T-helper 2 cell treated with Interferon-gamma antibody and Interleukin-4, amounts not matched to agents 100 ng/mL and 5 ng/mL, for 36 hours (primary cell): ENCODE data around the gene VPS25. TPM values are rescaled to one million over a fixed set of nuclear protein-coding genes. Genes with fewer than 3 reads are reported as not detected.
"Not testable (repeated sequence)": the region's sequence is repeated elsewhere in the genome, so short reads cannot be mapped to it uniquely, and the experiment has no call there.

ENCODE experiments used
- intact Hi-C: fragments of 100-400 bp; cut with micrococcal nuclease; formaldehyde crosslinking; loops from one replicate; pipeline ENCODE4 v1.15.1; 2023
- total RNA-seq: library from RNA; stranded (reverse); gene quantifications from 2 replicates; pipeline ENCODE4 v1.2.3, GENCODE V29; 2022

VPS25 gene
- 68.9 and 69.5 TPM in 2 replicates for total RNA-seq

- intact Hi-C loops, result loop anchor here (1.0 kb wide), 1 partner anchor 25 kb away; the partner anchor contains the start of genes CNTD1 and COA3
These were observed at the start of gene VPS25 for GRCh38 chr17:42773290-42774035. Gene VPS25 (plus strand): TSS chr17:42773449. CDS start chr17:42773476, 27 bp downstream.

DNA sequence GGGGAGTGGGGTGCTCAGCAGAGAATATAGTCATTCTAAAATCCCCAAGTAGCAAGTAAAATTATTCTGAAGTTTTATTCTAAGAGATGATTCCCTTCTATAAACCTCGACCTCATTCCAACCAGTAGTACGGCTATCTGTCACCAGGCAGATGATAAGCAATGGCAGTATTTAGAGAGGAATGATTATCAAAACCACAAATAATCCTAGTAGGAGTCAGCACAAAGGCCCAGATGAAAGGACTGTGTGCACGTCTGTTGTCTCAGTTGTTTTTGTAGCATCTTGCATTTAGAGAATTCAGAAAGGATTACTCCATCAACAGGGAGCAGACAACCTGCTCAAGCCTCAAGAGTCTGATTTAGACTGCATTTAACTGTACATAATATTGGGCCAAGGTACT is 49.6 kb upstream of the VPS25 start:
- intact Hi-C loops, result loop anchor here (5.0 kb wide), 1 partner anchor 99 kb away; the partner anchor contains the start of gene BECN1

DNA sequence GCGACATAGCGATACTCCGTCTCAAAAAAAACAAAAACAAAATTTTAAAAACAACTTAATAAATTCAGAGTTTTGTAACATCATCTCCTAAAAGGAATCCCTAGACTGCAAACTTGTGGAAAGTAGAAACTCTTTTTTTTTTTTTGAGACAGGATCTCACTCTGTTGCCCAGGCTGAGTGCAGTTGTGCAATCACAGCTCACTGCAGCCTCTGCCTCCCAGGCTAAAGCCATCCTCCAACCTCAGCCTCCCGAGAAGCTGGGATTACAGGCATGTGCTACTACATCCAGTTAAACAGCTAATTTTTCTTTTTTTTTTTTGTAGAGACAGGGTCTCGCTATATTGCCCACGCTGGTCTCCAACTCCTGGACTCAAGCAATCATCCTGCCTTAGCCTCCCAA is 48.1 kb upstream of the VPS25 start:
- intact Hi-C loops, result no loop called here

DNA sequence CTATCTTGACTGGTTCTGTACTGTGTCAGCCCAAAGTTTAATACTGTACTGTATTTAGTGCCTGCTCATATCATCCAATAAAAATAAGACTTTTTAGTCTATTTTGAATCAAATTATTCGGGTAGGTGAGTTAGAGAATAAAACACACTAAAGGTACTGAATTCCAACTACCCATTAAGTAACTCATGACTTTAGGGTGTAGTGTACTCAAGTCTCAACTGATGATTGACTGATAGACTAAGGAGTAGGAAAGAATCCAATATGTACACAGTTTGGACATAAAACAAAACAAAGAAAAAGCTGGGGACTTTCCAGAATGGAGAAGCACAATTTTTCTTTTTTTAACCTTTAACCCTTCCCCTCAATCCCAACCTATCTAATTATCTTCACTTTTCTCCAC is 32.5 kb upstream of the VPS25 start:
- intact Hi-C loops, result no loop called here

GRCh38 chr17:42742916-42743315 is 30.3 kb upstream of the VPS25 start:
- intact Hi-C loops, result not testable (repeated sequence)

GRCh38 chr17:42743595-42744282 is 29.5 kb upstream of the VPS25 start:
- intact Hi-C loops, result loop anchor here (1.0 to 2.0 kb wide), 3 partner anchors 20 to 135 kb away; partner anchors contain the start of genes PLEKHH3, RETREG3 and TUBG1

DNA sequence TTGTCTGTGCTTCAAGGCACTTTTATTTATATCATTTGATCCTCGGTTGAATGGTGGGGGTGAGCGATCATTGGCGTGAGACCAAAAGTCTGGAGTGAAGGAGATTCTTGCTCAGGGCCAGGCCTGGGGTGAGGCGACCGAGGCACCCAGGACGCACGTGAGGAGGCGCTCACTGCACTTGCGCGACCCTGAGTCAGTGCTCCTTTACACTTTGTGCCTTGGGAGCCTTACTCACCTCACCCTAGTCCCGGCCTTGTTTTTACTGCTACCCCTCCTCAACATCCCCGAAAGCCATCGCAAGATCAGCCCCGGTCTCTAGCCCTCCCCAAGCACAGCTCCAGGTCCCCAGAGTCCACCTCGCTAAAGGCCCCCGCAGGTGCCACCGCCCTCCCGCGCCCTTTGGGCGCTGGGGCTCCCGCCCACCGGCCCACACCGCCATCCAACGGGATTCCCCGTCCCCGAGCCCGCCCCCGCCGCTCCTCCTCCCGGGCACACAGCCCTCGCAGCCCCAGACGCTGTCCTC is 28.9 kb upstream of the VPS25 start:
- intact Hi-C loops, result loop anchor here (1.0 to 2.0 kb wide), 3 partner anchors 19 to 136 kb away; partner anchors contain the start of genes PLEKHH3, RETREG3 and TUBG1

- intact Hi-C loops, result loop anchor here (1.0 to 2.0 kb wide), 3 partner anchors 18 to 136 kb away; partner anchors contain the start of genes PLEKHH3, RETREG3 and TUBG1
These were observed 28.2 kb upstream of the VPS25 start, which contains the start of gene EZH1 for GRCh38 chr17:42744806-42745617. Gene EZH1 (minus strand): TSS chr17:42745040. CDS start chr17:42728941, 16,099 bp downstream.

GRCh38 chr17:42748202-42748907 is 24.9 kb upstream of the VPS25 start:
- intact Hi-C loops, result no loop called here

- intact Hi-C loops, result no loop called here
These were observed 24.1 kb upstream of the VPS25 start for GRCh38 chr17:42748908-42749798.

- intact Hi-C loops, result no loop called here
These were observed 22.4 kb upstream of the VPS25 start for GRCh38 chr17:42750739-42751344.

DNA sequence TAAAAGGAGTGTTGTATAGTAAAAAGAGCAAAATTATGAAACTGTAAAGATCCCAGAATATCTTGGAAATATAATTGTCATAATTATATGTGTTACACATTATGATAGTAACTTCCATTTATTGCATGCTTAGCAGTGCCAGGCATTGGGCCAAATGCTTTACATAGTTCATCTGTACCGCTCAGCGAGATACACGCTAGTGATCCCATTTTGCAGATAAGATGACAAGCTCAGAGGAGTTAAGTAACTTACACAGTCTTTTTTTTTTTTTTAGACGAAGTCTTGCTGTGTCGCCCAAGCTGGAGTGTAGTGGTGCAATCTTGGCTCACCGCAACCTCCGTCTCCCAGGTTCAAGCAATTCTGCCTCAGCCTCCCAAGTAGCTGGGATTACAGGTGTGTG is 21.6 kb upstream of the VPS25 start:
- intact Hi-C loops, result no loop called here

- intact Hi-C loops, result no loop called here
These were observed 18.5 kb upstream of the VPS25 start for GRCh38 chr17:42754782-42755181.

DNA sequence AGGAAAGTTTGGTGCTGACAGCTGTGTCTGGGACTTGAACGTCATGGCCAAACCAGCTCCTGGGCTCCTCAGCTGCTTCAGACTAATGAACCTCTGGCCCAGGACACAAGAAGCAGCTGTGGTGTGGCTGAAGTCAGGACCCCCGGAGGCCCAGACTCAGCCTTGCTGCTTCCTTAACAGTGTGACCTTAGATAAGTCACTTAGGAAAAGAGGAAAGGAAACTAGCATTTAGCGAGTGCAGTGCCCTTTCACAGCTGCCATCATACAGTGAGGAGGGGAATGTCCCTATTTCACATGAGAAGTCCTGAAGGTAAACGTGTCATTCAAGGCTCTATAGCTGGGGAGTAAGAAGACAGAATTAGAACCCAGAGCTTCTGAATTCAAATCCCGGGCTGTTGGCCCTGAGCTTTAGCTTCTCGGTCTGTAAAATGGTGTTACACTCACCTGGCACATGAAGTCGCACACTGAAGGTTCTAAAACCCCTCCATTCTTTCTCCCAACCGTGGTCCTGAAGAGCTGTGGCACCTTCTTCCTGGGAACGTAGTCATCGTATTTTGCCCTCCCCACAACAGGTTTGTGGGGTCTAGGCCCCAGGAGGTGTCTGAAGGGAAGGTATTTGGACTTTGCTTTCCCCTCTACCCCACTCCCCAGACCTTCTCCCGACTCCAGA is 13.1 kb upstream of the VPS25 start:
- intact Hi-C loops, result no loop called here

DNA sequence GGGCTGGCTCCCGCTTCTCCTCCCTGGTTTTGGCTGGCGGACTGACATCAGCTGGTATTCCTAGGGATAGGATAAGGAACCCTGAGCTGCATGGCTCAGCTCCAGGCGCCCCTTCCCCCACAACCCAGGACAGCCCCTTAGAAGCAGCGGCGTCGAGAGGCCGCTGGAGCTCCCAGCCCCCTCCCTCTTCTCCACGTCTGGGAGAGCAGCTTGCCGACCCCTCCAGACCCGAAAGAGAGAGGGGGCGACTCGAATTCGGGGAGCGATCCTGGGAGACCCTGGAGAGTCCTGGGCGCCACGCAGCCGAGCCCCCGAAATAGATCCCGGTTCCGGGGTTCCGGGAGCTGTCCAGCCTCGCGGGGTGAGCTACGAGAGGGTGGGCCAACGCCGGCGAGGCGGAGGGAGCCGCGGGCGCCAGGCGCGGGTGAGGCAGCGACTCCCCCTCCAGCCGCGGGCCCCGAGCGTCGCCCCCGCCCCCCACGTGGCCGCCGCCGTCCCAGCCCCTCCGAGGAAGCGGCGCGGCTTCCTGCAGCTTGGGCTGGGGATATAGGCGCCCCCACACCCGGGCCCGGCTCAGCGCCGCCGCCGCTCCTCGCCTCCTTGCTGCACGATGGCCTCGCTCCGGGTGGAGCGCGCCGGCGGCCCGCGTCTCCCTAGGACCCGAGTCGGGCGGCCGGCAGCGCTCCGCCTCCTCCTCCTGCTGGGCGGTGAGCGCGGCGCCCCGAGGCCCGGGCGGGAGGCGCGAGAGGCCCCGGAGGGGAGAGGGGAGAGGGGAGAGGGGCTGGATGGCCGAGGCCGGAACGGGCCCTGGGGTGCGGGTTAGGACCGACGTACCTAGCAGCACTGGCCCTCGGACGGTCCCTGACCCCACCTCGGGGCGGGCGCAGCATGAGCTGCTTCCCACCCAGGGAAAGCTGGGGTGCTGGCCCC is 12.3 kb upstream of the VPS25 start, which contains the start of gene RAMP2:
TSS of gene RAMP2 (plus strand) at position 576 of the 930 bp plus-strand sequence. CDS start at position 611, 35 bp downstream.
- intact Hi-C loops, result no loop called here

DNA sequence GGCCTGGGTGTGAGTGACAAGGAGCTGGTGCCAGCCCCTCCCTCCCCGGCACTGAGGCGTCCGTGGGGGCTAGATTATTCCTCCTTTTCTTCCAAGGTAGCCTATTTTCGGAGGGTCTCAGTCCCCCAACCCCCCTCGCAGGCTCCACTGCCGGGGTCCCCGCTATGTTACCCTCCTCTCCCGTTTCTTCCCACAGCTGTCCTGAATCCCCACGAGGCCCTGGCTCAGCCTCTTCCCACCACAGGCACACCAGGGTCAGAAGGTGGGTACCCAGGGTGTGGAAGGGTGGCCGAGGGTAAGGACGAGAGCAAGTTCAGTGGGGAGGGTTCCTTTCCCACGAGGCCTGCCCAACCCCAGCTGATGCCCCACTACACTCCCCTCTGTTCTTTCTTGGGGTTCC is 11.6 kb upstream of the VPS25 start:
- intact Hi-C loops, result no loop called here

- intact Hi-C loops, result no loop called here
These were observed 7.1 kb upstream of the VPS25 start for GRCh38 chr17:42766124-42766523.
